CD4-positive, alpha-beta T cell (primary cell): ENCODE data around the gene FMNL2. TPM values are rescaled to one million over a fixed set of nuclear protein-coding genes. Genes with fewer than 3 reads are reported as not detected.

ENCODE experiments used
- ATAC-seq: fragments of 200-7000 bp; cut with Tn5 transposase; one replicate; pipeline ENCODE4 v1.10.0; 2022; ENCODE audit warnings: mild to moderate bottlenecking; ENCODE audit not compliant: poor library complexity
- CTCF ChIA-PET: fragments of 350-600 bp; sonication (Branson Sonifier 250); formaldehyde crosslinking; loops from one replicate; lab custom pipeline; 2021; ENCODE audit warnings: antibody characterized with exemption, inconsistent platforms; lab: Charles Lee
- POLR2A ChIA-PET: fragments of 350-600 bp; sonication (Branson Sonifier 250); formaldehyde crosslinking; loops from one replicate; lab custom pipeline; 2021; ENCODE audit warnings: antibody characterized with exemption, inconsistent platforms; lab: Charles Lee
- DNase-seq, 14 experiments: peaks; one replicate each; pipeline ENCODE4 v3.0.0-alpha.2; 2013 to 2020; ENCODE audit warnings: mixed read lengths in 2 of 14
- H3K27ac ChIP-seq, 2 donors: one replicate each; pipeline versions ENCODE4 v1.5.1 to v1.7.0; 2013; ENCODE audit warnings: low read length in 2 of 2, low read depth in 1 of 2, mild to moderate bottlenecking in 1 of 2
- H3K27me3 ChIP-seq, 2 experiments: 1 replicate in 1 of 2; 2 replicates in 1 of 2; pipeline versions ENCODE4 v1.6.1 to v1.7.0; 2013; ENCODE audit warnings: low read length in 2 of 2, control low read depth in 1 of 2, mild to moderate bottlenecking in 1 of 2, moderate library complexity in 1 of 2; ENCODE audit not compliant: insufficient read depth in 2 of 2, control insufficient read depth in 1 of 2
- H3K36me3 ChIP-seq: one replicate; pipeline ENCODE4 v1.6.1; 2013; ENCODE audit warnings: low read length, control low read depth; ENCODE audit not compliant: insufficient read depth
- H3K4me1 ChIP-seq: one replicate; pipeline ENCODE4 v1.6.1; 2013; ENCODE audit warnings: low read length, control low read depth; ENCODE audit not compliant: insufficient read depth
- H3K4me3 ChIP-seq: one replicate; pipeline ENCODE4 v1.5.1; 2013; ENCODE audit warnings: mild to moderate bottlenecking, low read length, moderate library complexity
- H3K9me3 ChIP-seq, 2 experiments: 1 replicate in 1 of 2; 2 replicates in 1 of 2; pipeline versions ENCODE4 v1.6.1 to v1.7.0; 2013; ENCODE audit warnings: low read length in 2 of 2, mild to moderate bottlenecking in 2 of 2, control low read depth in 1 of 2, moderate library complexity in 1 of 2; ENCODE audit not compliant: control insufficient read depth in 1 of 2, insufficient read depth in 1 of 2
- H3K27ac Mint-ChIP-seq: one replicate; pipeline ENCODE4 v1.8.0; 2020; ENCODE audit warnings: mixed read lengths
- H3K27me3 Mint-ChIP-seq: one replicate; pipeline ENCODE4 v1.8.0; 2021; ENCODE audit warnings: mixed read lengths
- H3K36me3 Mint-ChIP-seq: one replicate; pipeline ENCODE4 v1.8.0; 2021; ENCODE audit warnings: low read depth, mixed read lengths
- H3K4me1 Mint-ChIP-seq: one replicate; pipeline ENCODE4 v1.8.0; 2021; ENCODE audit warnings: low read depth, mixed read lengths
- H3K4me3 Mint-ChIP-seq: one replicate; pipeline ENCODE4 v1.8.0; 2020; ENCODE audit warnings: mild to moderate bottlenecking, mixed read lengths
- H3K9me3 Mint-ChIP-seq: one replicate; pipeline ENCODE4 v1.8.0; 2020; ENCODE audit warnings: mixed read lengths
- CTCF ChIP-seq: fragments of 200-600 bp; IDR thresholded peaks from one replicate; pipeline ENCODE4 v1.8.0; 2022; ENCODE audit warnings: antibody characterized with exemption, mild to moderate bottlenecking
- intact Hi-C, 2 experiments: fragments of 100-400 bp; cut with DNase I in 1 of 2; cut with micrococcal nuclease in 1 of 2; formaldehyde crosslinking; loops; one replicate each; pipeline versions ENCODE4 v1.15.1 to v1.9.0; 2023 to 2025; cut with DNase I, micrococcal nuclease
- total RNA-seq, 174 experiments: library from RNA in 2 of 174; stranded (reverse) in 2 of 174; gene quantifications; one replicate each; pipeline ENCODE4 v1.2.3 and lab custom pipeline; 2021 to 2026

The FMNL2 gene
- total RNA-seq, 2 experiments from 2014 or later, result 0.30 to 0.31 TPM

- H3K4me1 ChIP-seq, result no peaks in the 10 kb centered on the region
- ATAC-seq (no peak), DNase-seq (peak in 2 of 14 experiments; percentile 20 to 23)
- intact Hi-C loops, result no loop called here
- Mint-ChIP-seq H3K4me3 (no peak overlapping the region), H3K4me1 (no peaks in the 10 kb centered on the region), H3K27ac (no peak overlapping the region), H3K27me3 (peaks cover 7% of the 10 kb centered on the region), H3K36me3 (no peaks in the 10 kb centered on the region), H3K9me3 (no peaks in the 10 kb centered on the region)
- H3K9me3 ChIP-seq, result no peaks in the 10 kb centered on the region
- no peak overlapping the region for H3K4me3 ChIP-seq
- no peaks in the 10 kb centered on the region for H3K36me3 ChIP-seq
- no peaks in the 10 kb centered on the region for H3K27me3 ChIP-seq
- ChIA-PET POLR2A (no interaction called here), CTCF (no interaction called here)
- no peak overlapping the region for H3K27ac ChIP-seq
- TF ChIP-seq CTCF, result no peak
Measured at GRCh38 chr2:152468899-152469692, 134.1 kb downstream of the FMNL2 start.

GRCh38 chr2:152470861-152471854, 136.2 kb downstream of the FMNL2 start:
- no peaks in the 10 kb centered on the region for H3K36me3 Mint-ChIP-seq
- TF ChIP-seq CTCF, result no peak
- H3K4me3 ChIP-seq, result no peak overlapping the region
- no peaks in the 10 kb centered on the region for H3K36me3 ChIP-seq
- no peaks in the 10 kb centered on the region for H3K27me3 ChIP-seq
- intact Hi-C loops, result no loop called here
- H3K27ac Mint-ChIP-seq, result no peak overlapping the region
- CTCF ChIA-PET, result no interaction called here
- H3K27me3 Mint-ChIP-seq, result no peaks in the 10 kb centered on the region
- H3K9me3 Mint-ChIP-seq, result no peaks in the 10 kb centered on the region
- H3K9me3 ChIP-seq, result no peaks in the 10 kb centered on the region
- DNase-seq (no peak), ATAC-seq (no peak)
- H3K4me3 Mint-ChIP-seq, result no peak overlapping the region
- H3K27ac ChIP-seq, result no peak overlapping the region
- H3K4me1 Mint-ChIP-seq, result no peaks in the 10 kb centered on the region
- POLR2A ChIA-PET, result no interaction called here
- H3K4me1 ChIP-seq, result no peaks in the 10 kb centered on the region

- no peak for TF ChIP-seq CTCF
- Mint-ChIP-seq H3K9me3 (no peaks in the 10 kb centered on the region), H3K4me1 (no peaks in the 10 kb centered on the region), H3K36me3 (no peaks in the 10 kb centered on the region), H3K27ac (no peak overlapping the region), H3K27me3 (no peaks in the 10 kb centered on the region), H3K4me3 (no peak overlapping the region)
- H3K27ac ChIP-seq, result no peak overlapping the region
- no peaks in the 10 kb centered on the region for H3K27me3 ChIP-seq
- H3K9me3 ChIP-seq, result no peaks in the 10 kb centered on the region
- H3K4me1 ChIP-seq, result no peaks in the 10 kb centered on the region
- ATAC-seq, result no peak
- POLR2A ChIA-PET, result no interaction called here
- no peak for DNase-seq
- no peaks in the 10 kb centered on the region for H3K36me3 ChIP-seq
- H3K4me3 ChIP-seq, result no peak overlapping the region
- intact Hi-C loops, result no loop called here
- CTCF ChIA-PET, result no interaction called here
Measured at GRCh38 chr2:152472481-152472887, 137.5 kb downstream of the FMNL2 start.
